HG03558 (cell line): ENCODE results near the gene TOR4A.
"Not testable (repeated sequence)": the region's sequence is repeated elsewhere in the genome, so short reads cannot be mapped to it uniquely, and the experiment has no call there.

Source experiments
- ATAC-seq: cut with Tn5 transposase; IDR thresholded peaks from one replicate; pipeline ENCODE4 v1.9.1; 2021; ENCODE audit warnings: moderate number of reproducible peaks; ENCODE audit not compliant: unreplicated experiment; ENCODE audit errors: extremely low read depth

The TOR4A gene

GRCh38 chr9:137251490-137252268 lies 25.8 kb upstream of the TOR4A start:
- ATAC-seq, result no peak

- ATAC-seq, result no peak
Observed at GRCh38 chr9:137252555-137253506, 24.7 kb upstream of the TOR4A start.

- no peak for ATAC-seq
Observed at GRCh38 chr9:137253717-137254623, 23.6 kb upstream of the TOR4A start.

GRCh38 chr9:137254624-137255447 lies 22.7 kb upstream of the TOR4A start, which contains the start of gene NELFB:
NELFB (plus strand) TSS chr9:137255327.
- peak; percentile 39 for ATAC-seq

- ATAC-seq, result no peak
Observed at GRCh38 chr9:137255448-137256114, 21.9 kb upstream of the TOR4A start.

- no peak for ATAC-seq
Observed at GRCh38 chr9:137256362-137256761, 21.2 kb upstream of the TOR4A start.

- ATAC-seq, result no peak
Observed at GRCh38 chr9:137256856-137257255, 20.7 kb upstream of the TOR4A start.

- not testable (repeated sequence) for ATAC-seq
Observed at GRCh38 chr9:137262173-137262908, 15.2 kb upstream of the TOR4A start.

GRCh38 chr9:137262909-137263285 lies 14.6 kb upstream of the TOR4A start:
- no peak for ATAC-seq

GRCh38 chr9:137263506-137263905 lies 14.0 kb upstream of the TOR4A start:
- no peak for ATAC-seq

- ATAC-seq, result no peak
Observed at GRCh38 chr9:137264067-137264466, 13.5 kb upstream of the TOR4A start.

- no peak for ATAC-seq
Observed at GRCh38 chr9:137265496-137266161, 11.9 kb upstream of the TOR4A start.

GRCh38 chr9:137266162-137266527 lies 11.4 kb upstream of the TOR4A start:
- no peak for ATAC-seq

- ATAC-seq, result no peak
Observed at GRCh38 chr9:137266585-137267453, 10.7 kb upstream of the TOR4A start.

- ATAC-seq, result no peak
Observed at GRCh38 chr9:137267933-137268355, 9.6 kb upstream of the TOR4A start.

- ATAC-seq, result no peak
Observed at GRCh38 chr9:137268538-137269201, 8.9 kb upstream of the TOR4A start.
